Mesodermal cell (in vitro differentiated cells): ENCODE measurements around the gene MYL9.
"Not testable (repeated sequence)": the region's sequence is repeated elsewhere in the genome, so short reads cannot be mapped to it uniquely, and the experiment has no call there.

Source experiments
- H3K27ac ChIP-seq: 2 replicates; pipeline ENCODE4 v1.7.0; 2013; ENCODE audit warnings: mild to moderate bottlenecking, low read depth, low read length, moderate library complexity; ENCODE audit not compliant: severe bottlenecking
- H3K36me3 ChIP-seq: 2 replicates; pipeline ENCODE4 v1.7.1; 2013; ENCODE audit warnings: mild to moderate bottlenecking, low read length, moderate library complexity; ENCODE audit not compliant: control insufficient read depth, insufficient read depth
- H3K4me1 ChIP-seq: one replicate; pipeline ENCODE4 v1.7.1; 2013; ENCODE audit warnings: mild to moderate bottlenecking, low read length; ENCODE audit not compliant: insufficient read depth, control insufficient read depth, poor library complexity, severe bottlenecking
- H3K4me3 ChIP-seq: 2 replicates; pipeline ENCODE4 v1.7.0; 2013; ENCODE audit warnings: low read length, control low read depth, mild to moderate bottlenecking; ENCODE audit not compliant: insufficient read depth, poor library complexity, severe bottlenecking; ENCODE audit errors: extremely low read depth
- H3K9me3 ChIP-seq: 2 replicates; pipeline ENCODE4 v1.7.1; 2013; ENCODE audit warnings: mild to moderate bottlenecking, low read length, moderate library complexity; ENCODE audit not compliant: control insufficient read depth
- WGBS, 2 experiments: methylation state at CpG; one replicate each; pipeline ENCODE4 v1.1.5; 2013; ENCODE audit warnings: missing lambda C conversion rate in 2 of 2; ENCODE audit not compliant: insufficient coverage in 2 of 2; 5-methylcytosine and 5-hydroxymethylcytosine counted together

The MYL9 gene

DNA sequence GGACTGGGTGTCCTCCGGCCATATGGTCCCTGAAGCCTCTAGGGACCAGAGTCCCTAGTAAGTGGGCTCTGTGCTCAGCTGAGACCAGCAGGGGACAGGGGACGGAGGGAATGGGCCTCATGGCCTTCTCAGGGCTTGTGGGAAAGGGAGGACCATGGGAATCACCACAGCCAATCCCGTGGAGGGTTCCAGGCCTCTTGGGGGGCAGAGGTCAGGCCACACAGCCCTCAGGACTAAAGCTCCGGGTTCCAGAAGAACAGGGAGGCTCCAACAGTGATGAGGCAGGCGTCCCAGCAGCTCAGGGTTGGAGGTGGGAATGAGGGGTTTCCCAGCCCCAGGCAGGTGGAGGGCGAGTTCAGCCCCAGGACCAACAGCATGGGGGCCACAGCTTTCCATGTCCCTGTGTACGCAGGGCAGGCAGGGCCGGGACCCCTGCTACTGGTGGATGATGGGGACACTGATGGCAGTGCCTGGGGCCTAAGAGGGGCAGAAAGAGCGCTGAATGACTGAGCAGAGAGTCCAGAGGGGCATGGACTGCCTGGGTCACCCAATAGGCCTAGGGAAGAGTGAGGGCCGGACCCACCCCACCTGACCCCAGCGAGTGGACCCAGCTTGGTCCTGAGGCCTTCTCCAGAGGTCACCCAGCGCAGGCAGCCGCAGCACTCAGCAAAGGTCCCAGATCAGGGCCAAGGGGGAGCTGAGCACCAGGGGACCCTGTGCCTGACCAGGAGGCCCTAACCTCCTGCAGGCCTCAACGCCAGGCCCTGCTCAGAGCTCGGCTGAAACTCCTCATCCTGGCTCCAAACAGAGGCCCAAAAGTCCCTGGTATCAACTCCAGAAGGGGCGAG lies 8.8 kb downstream of the MYL9 start:
- Histone ChIP-seq H3K4me1 (no peaks in the 10 kb centered on the region), H3K27ac (peak overlapping the region; percentile 45), H3K9me3 (no peaks in the 10 kb centered on the region), H3K36me3 (peaks cover 20% of the 10 kb centered on the region), H3K4me3 (no peak overlapping the region)
- WGBS, 2 experiments = 94 to 96% methylated on average over 9 to 15 of the region's 16 CpGs

DNA sequence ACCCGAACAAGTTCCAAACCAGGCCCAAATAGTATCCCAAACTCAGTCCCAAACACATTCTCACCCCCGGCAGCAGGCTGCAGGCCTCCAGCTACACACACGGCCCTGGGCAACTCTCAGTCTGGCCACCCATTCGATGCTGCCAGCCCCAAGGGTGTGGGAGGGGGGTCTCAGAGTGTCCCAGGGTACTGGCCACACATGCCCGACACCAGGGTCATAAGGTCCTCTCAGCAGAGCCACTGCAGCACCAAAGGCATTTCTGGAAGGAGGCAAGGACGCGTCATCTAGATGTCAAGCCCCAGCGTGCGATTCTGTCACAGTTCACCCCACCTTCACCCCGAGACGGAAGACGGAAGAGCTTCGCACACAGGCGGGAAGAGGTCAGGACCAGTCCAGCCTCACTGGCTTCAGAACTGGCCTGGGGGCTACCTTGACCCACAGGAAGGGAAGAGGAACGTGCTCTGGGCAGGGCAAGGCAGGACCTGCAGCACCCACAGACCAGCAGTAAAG lies 9.5 kb downstream of the MYL9 start:
- peaks cover 18% of the 10 kb centered on the region for H3K36me3 ChIP-seq
- H3K9me3 ChIP-seq = no peaks in the 10 kb centered on the region
- WGBS, 2 experiments = 87 to 88% methylated on average over 11 to 14 of the region's 15 CpGs
- H3K4me3 ChIP-seq = no peak overlapping the region
- H3K27ac ChIP-seq = peak overlapping the region; percentile 45
- no peaks in the 10 kb centered on the region for H3K4me1 ChIP-seq

DNA sequence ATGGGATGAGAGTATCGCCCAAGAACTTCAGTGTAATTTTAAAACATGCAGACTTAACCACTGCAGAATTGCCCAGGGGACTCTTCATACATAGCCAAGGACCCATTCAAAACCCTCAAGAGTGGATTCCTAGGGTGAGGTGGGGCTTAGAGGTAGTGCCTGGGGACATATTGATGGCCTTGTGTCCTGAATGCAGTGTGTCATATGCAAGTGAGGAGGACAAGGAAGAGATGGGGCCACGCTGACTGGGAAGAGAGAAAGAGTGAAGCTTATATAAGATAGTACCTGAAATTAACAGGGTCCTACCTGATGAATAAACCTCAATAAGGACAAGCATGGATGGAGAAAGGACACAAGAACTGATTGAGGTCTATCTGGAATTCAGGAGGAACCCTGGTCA lies 13.9 kb downstream of the MYL9 start:
- Histone ChIP-seq H3K9me3 (no peaks in the 10 kb centered on the region), H3K4me3 (no peak overlapping the region), H3K27ac (no peak overlapping the region), H3K4me1 (no peaks in the 10 kb centered on the region), H3K36me3 (no peaks in the 10 kb centered on the region)
- 100% methylated on average over 1 of the region's 2 CpGs for WGBS, 2 experiments

GRCh38 chr20:36562724-36563123 lies 21.4 kb downstream of the MYL9 start:
- peaks cover 9% of the 10 kb centered on the region for H3K9me3 ChIP-seq
- no peak overlapping the region for H3K27ac ChIP-seq
- WGBS, 2 experiments = 39 to 50% methylated on average over 2 of the region's 2 CpGs
- peaks cover 2% of the 10 kb centered on the region for H3K36me3 ChIP-seq
- no peaks in the 10 kb centered on the region for H3K4me1 ChIP-seq
- no peak overlapping the region for H3K4me3 ChIP-seq

DNA sequence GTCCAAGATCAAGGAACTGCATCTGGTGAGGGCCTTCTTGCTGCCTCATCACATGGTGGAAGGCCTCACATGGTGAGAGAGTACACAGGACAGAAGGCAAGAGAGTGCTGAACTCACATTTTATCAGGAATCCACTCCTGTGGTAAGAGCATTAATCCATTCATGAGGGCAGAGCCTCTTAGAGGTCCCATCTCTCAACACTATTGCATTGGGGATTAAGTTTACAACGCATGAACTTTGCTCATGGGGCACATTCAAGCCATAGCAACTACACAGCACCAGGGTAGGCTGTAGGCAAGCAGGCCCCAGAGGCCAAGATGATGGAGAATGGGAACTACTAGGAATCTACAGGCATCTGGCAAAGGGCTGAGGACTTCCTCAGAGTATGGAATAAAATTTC lies 22.1 kb downstream of the MYL9 start:
- Histone ChIP-seq H3K9me3 (peaks cover 9% of the 10 kb centered on the region), H3K4me3 (no peak overlapping the region), H3K27ac (no peak overlapping the region), H3K4me1 (no peaks in the 10 kb centered on the region), H3K36me3 (peaks cover 2% of the 10 kb centered on the region)
- WGBS, 2 experiments = 100% methylated on average over 1 of the region's 1 CpG; no CpG with 5 or more reads in 1 of the 2 experiments

- 77 to 97% methylated on average over 3 to 8 of the region's 13 CpGs for WGBS, 2 experiments
- H3K9me3 ChIP-seq, H3K36me3 ChIP-seq, H3K4me1 ChIP-seq, H3K4me3 ChIP-seq, H3K27ac ChIP-seq: not testable (repeated sequence)
Measured at GRCh38 chr20:36564078-36564725, 22.9 kb downstream of the MYL9 start.

- 89 to 93% methylated on average over 3 to 6 of the region's 6 CpGs for WGBS, 2 experiments
- H3K36me3 ChIP-seq, H3K4me3 ChIP-seq, H3K27ac ChIP-seq, H3K9me3 ChIP-seq, H3K4me1 ChIP-seq: not testable (repeated sequence)
Measured at GRCh38 chr20:36564726-36565121, 23.4 kb downstream of the MYL9 start.

GRCh38 chr20:36565520-36565919 lies 24.2 kb downstream of the MYL9 start:
- peaks cover 2% of the 10 kb centered on the region for H3K36me3 ChIP-seq

GRCh38 chr20:36569847-36570429 lies 28.6 kb downstream of the MYL9 start:
- Histone ChIP-seq H3K4me1 (peaks cover 17% of the 10 kb centered on the region), H3K4me3 (no peak overlapping the region), H3K36me3 (no peaks in the 10 kb centered on the region), H3K27ac (peak overlapping the region; percentile 10), H3K9me3 (peaks cover 8% of the 10 kb centered on the region)
- WGBS, 2 experiments = 61 to 74% methylated on average over 5 to 7 of the region's 7 CpGs

More at GRCh38 chr20:36565520-36565919, 24.2 kb downstream of the MYL9 start:
- Histone ChIP-seq H3K9me3 (peaks cover 9% of the 10 kb centered on the region), H3K27ac (no peak overlapping the region), H3K4me1 (peaks cover 4% of the 10 kb centered on the region), H3K4me3 (no peak overlapping the region)
- 98 to 100% methylated on average over 2 to 3 of the region's 3 CpGs for WGBS, 2 experiments

- 12 to 16% methylated on average over 12 to 13 of the region's 17 CpGs for WGBS, 2 experiments
- Histone ChIP-seq H3K27ac (peak overlapping the region; percentile 93), H3K4me1 (peaks cover 21% of the 10 kb centered on the region), H3K9me3 (no peaks in the 10 kb centered on the region), H3K36me3 (peaks cover 7% of the 10 kb centered on the region), H3K4me3 (peak overlapping the region; percentile 97)
Measured at GRCh38 chr20:36571564-36572504, 30.5 kb downstream of the MYL9 start.
